Skin of body (tissue), 2 donors: ENCODE measurements around the gene PPP2R2C. TPM values are rescaled to one million over a fixed set of nuclear protein-coding genes. Genes with fewer than 3 reads are reported as not detected.

Source experiments
- DNase-seq: peaks from one replicate; lab custom pipeline; 2025; lab: John Stamatoyannopoulos, UW
- total RNA-seq: library from RNA; depleted of rRNA; stranded (reverse); fragments of >200 nt; gene quantifications from one replicate; pipeline ENCODE4 v1.2.3, GENCODE V29; 2014

The PPP2R2C gene
- total RNA-seq, 1 donor from 2014 or later: 3.0 TPM

DNA sequence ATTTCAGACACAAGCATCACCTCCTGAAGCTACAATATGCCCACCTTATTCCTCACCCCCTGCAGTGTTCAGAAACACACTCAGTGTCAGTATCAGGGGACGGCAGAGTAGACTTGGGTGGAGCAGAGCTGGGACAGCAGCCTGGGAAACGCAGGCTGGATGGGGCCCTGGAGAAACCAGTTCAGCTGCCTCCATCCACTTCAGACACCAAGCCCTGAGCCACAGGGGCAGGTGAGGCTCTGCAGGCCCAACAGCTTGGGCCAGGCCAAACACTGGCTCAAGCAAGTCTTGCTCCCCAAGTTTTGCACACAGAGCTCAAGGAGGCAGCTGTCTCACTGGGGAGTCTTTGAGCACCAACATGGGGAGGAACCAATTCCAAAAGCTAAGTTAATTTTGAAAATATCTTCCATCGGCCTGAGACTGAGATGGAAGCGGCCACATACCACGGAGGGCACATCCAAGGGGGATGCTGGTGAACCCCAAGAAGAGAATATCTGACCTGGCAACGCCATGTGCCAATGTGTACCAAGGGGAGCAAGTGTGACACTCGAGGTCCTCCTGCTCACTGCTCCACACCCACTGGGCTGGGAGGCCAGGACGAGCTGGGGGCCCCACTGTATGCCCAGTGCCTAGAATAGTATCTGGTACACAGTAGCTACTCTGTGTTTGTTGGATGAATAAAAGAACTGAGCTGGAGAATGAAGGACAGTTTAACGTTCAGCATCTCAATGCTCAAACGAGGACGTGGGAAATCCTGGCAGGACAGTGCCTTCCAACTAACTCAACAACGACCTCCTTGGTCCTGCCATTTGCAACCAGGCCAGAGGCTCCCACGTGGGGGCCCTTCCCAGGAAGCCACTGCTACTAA lies 45.6 kb downstream of the PPP2R2C start:
- DNase-seq: no peak

DNA sequence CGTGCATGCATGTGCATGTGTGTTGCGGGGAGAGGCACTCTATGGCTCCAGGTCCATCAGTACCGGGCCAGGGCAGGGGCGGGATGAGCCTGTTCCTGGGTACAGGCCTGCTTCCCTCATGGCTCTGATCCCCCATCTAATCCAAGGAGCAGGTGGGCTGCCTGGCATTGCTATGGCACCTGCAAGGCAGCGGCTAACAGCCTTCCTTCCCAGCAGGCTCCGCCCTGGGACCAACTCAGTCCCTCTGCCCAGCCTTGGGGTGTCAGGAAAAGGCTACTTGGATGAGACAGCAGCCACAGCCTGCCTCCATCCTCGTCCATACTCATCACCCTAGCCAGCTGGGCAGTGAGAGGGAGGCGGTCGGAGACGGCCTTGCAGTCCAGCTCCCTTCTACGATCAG lies 46.5 kb downstream of the PPP2R2C start:
- DNase-seq: no peak

DNA sequence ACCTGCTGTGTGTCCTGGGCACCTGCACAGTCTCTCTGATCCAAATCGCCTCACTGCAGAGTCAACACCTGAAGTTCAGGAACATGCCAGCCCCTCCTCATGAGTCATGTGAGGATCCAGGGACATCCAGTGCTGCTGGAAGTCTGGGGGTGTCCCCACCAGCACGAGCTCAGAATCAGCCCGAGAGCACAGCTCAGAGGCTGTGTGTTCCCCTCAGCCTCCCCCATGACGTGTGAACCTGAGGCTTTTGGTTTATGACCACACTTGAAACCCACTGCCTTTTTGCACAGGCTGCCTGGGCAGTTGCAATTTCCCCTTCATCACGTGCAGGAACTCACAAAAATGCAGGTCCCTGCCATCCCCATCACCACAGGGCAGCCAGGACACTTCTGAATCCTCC lies 47.1 kb downstream of the PPP2R2C start:
- no peak for DNase-seq

DNA sequence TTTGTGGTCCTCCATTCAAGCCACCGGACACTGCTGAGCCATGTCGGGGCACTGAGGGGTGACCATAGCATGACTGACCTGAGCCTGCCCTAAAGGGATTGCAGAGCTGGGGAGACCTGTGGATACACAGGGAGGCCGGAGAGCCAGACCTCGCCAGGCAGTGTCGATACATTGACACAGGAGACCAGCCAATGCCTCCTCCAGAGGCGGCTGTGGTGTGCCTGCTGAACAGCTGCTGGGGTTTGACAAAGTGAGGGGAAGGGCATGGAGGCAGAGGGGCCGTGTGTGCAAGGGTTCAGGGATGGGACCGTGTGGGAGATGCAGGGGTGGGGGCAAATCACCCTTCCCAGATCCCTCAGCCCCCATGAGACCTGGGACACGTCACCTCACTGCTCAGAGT lies 48.0 kb downstream of the PPP2R2C start:
- DNase-seq: no peak

DNA sequence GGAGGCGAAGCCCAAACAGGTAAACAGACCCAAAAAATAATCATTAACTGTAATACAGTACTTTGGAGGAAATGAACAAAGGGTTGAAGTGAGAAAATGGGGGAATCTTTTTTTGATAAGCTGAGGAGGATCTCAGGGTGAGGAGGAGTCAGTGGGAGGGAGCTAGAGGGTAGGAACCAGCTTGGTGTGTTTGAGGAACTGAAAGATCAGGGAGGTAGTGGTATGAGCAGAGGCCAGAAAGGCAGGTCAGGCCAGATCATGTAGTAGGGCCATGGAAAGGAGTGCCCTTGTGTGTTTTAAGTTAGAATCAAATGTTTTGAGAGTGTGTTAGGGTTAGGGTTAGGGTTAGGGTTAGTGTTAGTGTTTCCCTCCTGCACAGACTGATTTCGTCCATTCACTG lies 48.8 kb downstream of the PPP2R2C start:
- no peak for DNase-seq

DNA sequence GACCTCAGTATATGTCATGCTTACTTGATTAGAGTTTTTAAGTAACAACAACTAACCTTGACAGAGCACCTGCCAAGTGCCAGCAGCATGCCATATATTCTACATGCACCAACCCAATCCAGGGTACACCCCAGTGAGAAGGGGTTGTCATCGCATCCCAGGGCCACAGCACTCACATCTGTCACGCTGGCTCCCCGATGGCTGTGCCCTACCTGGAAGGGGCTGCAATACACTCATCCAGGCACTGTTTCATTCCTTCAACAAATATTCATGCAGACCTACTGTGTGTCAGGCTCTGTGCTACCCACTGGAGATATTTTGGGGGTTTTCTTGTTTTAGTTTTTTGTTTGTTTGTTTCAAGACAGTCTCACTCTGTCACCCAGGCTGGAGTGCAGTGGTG lies 49.5 kb downstream of the PPP2R2C start:
- DNase-seq: no peak

DNA sequence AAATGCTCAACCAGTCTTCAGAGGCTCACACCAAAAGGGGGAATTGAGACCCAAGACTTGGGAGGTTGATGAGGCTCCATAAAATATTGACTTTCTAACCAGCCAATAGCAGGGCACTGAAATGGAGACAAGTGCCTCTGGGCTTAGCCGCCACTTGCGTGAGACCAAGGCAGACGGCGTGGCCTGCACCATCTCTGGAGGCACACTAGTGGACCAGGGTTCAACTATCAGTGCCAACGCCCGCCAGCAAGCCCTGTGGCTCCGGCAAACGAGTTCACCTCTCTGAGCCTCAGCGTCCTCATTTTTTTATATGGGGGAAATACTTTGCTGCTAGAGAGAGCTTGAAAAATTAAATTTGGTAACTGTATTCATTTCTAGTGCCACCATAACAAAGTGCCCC lies 50.3 kb downstream of the PPP2R2C start:
- no peak for DNase-seq

DNA sequence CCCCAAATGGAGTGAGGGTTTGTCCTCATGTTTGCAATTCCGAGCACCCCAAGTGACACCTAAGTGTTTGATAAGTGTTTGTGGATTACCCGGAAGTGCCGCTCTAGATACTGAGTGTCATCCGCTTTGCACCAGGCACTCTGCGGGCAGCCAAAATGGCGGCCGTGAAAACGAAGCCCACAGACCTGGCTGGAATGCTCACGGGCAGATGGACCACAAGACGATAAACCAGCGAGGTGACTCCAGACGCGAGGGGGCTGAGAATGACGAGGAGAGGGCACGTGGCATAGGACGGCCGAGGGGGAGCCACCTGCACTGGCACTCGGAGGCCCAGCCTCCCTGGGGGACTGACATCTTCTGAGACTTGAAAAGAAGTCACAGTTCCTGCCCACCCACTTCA lies 51.0 kb downstream of the PPP2R2C start:
- no peak for DNase-seq

DNA sequence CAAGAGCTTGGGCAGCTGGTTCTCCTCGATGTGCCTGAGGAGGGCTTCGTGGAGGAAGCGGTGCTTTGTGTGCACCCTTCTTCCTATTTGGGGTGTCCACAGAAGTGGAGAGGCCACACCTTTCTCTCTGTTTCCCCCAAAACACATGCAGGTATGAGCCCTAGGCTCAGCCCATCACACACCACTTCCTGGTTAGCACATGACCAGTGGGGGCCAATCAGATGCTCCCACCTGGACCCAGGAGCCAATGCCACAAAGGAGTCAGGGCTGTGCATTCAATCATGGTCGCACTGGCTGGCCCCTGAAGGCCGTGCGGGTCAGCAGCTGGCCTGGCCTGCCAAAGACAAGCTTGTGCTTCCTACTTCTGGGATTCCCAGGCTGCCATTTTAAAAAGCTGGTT lies 51.4 kb downstream of the PPP2R2C start:
- DNase-seq: no peak

DNA sequence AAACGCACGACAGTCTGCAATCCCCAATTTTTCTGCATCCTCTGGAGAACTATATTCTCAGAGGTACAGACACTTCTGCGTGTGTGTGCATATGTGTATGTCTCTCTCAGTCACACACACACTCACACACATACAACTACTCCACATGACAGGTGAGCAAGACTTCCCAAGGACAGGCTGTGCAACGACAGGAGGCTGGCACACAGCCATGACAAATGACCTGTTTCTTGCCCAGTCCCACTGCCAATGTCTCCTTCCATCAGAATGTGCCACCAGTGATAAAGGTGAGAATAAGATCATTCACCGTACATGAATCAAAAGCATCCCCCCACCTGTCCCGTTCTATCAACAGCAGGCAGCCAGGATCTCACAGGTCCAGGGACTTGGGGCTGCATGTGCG lies 52.4 kb downstream of the PPP2R2C start:
- no peak for DNase-seq

DNA sequence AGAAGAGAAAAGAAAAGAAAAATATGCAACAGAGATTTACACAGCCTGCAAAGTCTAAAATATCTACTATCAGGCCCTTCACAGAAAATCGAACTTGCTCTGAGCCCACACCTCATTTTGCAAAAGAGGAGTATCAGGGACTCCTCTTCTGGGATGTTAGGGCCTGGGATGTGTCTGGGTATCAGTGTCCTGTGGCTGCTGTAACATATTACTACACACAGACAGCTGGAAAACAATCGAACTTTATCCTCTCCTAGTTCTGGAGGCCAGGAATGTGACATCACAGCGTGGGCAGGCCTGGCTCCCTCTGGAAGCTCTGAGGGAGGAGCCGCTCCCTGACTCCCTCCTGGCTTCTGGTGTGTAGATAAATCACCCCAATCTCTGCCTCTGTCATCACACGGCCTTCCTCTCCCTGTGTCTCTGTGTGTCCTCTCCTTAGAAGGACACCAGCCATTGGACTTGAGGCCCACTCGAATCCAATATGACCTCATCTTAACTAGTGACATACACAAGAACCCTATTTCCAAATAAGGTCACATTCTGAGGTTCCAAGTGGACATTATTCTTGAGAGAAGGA lies 52.9 kb downstream of the PPP2R2C start:
- no peak for DNase-seq

DNA sequence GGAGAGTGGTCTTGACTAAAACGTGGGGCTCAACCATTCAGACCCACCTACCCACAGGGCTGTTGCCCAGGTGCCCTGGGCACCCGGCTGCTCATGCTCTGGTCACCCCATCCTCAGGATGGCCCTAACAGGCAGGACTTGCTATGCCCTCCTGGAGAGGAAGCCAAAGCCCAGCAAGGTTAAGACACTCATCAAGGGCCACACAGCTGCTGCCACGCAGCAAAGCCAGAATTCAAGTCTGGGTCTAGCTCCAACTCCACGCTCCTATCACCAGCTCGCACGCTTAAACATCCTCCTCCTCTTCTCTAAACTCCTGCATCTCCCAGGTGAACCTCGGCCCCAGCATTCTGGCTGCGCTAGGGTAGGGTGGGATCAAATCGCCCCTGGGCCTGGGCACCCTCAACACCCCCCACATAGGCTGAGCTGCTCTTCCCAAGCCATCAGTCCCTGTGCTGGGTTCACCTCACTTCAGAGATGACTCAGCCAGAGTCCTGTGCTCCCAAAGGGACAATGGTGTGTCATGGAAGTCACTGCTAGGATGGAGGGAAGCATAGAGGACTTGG lies 54.1 kb downstream of the PPP2R2C start:
- no peak for DNase-seq

DNA sequence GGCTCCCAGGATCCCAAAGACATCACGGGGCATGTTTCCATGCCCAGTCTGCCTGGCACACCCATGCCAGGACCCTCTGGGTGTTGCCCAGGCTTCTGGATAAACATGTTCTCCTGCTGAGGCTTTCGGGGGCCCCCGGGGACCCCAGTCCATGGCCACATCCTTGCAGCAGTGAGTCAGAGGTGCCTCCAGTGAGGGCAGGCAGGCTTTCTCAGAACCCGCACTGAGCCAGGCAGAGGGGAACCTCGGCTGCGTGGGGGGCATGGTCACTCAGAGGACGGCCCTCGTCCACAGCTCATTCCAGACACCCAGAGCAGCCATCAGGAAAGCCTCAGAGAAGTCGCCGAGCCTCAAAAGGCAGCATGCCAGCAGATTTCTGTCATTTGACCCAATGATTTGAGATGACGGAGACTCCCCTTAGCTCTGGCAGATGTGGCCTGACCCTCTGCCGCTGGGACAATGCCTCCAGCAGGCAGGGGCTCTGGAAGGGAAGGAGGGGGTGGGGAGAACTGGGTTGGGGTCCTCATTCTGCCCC lies 54.8 kb downstream of the PPP2R2C start:
- no peak for DNase-seq

DNA sequence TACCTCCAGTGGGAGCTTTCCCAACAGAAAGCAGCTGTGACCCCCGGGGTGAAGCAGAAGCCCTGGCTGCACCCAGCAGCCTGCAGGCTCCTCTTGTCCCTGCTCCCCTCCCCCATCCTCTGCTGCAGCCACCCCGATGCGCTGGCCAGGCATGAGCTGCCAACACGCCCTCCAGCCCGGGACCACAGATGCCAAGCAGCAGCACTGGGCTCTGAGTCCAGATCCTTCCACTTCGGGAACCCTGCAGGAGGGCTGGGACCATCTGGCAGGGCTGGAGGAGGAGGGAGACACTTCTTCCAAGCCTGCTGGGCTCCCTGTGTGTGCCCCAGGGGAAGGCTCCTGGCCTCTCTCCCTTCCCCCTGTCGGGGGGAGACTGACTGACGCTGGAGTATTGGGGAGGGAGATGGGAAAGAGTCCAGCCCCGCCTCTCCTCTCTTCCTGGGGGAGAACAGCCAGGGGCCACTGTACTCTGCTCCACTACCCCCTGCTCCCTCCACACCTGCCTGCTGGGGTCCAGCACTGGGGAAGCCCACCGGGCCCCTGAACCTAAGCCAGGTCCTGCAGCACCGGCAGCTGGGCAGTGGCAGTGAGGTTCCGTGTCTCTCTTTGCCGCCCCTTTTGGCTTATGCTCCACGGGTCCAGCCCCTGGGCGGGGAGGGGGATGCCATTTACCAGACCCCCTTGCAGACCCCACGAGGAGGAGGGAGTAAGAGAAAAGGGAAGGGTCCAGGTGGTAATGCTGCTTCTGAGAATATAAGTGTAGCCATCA lies 55.7 kb downstream of the PPP2R2C start:
- DNase-seq: no peak

DNA sequence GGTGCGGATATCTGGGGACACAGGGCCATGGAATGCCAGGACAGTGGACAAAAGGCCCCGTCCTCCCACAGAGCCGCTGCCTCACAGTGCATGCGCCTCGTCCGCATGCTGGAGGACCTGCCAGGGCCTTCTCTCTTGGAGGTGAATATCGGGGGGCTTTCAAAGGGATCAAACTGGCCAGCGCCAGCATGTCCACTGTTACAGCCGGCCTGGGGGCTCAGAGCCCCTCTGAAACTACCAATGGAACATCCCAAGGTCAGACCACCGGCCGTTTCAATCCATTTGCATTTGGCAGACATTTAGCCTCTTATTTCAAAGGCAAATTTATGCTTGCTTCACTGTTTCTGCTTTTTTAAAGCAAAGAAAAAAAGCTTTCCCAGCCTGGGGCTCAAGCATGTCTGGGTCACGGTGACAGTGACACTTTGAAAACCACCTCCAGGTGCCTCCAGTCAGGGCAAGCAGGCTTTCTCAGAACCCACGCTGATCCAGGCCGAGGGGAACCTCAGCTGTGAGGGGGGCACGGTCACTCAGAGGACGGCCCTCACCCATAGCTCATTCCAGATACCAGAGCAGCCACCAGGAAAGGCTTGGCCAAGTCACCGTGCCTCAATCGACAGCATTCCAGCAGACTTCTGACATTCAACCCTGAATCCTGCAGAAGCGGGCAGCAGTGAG lies 57.2 kb downstream of the PPP2R2C start:
- DNase-seq: no peak

DNA sequence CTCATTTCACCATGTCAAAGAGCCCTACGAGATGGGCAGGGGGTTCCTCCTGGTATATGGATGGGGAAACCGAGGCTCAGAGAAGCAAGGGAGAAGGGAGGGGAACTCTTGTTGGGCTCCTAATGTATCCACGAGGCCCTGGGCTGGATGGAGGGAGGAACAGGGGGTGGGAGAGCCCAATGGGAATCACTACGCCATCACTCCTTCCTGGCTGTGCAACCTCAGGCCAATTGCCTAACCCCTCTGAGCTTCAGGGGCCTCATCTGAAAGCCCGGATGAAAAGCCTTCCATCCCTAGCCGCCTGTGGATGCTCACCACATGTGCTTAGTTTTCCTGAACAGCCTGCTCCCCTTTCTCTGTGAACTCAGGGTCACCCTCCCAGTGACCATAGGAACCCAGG lies 57.8 kb downstream of the PPP2R2C start:
- DNase-seq: no peak

DNA sequence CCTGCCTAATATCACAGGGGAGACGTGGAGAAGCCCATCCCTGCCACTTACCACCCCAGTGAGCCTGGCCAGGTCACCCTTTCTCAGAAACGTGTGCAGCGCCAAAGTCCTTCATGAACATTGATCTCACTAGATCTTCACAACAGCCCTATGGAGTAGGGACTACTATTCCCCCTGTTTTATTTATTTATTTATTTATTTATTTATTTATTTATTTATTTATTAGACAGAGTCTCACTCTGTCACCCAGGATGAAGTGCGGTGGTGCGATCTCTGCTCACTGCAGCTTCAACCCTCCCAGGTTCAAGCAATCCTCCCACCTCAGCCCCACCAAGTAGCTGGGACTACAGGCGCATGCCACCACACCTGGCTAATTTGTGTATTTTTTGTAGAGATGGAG lies 61.8 kb downstream of the PPP2R2C start:
- DNase-seq: no peak

DNA sequence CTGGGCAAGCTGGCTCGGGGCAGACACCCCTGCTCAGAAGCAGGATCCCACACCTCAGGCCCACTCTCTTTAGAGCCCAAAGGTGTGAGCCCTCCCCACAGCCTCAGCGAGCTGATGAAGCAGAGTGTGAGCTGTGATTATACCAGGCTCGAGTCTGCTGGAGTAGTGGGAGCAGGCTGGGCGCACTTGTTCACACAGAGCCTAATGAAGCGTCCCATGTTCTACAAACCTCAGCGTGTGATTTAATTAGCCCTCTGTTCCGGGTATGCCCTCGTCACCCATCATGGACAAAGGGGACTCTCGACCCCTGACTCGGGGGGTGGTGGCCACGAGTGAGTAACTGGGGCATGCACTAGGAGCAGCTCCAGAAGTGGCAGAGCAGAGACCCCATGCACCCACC lies 62.3 kb downstream of the PPP2R2C start:
- no peak for DNase-seq

DNA sequence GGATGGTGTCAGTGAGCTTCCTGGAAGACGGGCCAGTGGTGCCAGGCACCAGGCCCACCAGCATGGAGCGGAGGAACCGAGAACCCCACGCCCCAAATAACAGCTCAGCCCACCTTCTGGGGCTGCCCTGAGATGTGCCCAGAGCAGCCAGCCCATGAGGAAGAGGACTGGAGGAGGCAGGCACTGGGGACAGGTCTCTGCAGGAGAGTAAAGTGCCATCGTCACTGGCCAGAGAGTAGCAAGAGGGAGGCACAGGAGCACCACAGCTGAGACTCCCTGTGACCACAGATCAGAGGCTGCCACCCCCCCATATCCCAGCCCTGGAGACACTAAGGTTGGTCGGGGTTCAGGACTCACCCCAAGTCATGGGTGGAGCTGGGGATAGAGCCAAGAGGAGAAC lies 63.0 kb downstream of the PPP2R2C start:
- DNase-seq: no peak

DNA sequence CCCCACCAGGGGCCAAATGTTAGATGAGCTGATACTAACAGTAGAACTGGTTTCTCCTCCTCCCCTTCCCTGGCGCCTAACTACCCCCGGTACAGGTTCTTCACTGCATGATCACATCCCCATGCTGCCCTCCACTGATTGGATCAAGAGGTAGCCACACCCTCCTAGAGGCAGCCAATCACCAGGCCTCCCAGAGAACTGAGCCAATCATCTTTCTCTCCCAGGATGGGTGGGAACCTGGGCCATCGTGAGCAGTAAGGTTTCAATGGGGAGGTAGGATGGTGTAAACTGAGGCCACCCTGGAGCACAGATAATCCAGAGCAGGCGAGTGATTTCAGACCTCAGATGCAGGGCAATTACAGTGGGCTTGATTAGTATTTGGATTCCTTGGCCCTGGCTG lies 64.2 kb downstream of the PPP2R2C start:
- no peak for DNase-seq

DNA sequence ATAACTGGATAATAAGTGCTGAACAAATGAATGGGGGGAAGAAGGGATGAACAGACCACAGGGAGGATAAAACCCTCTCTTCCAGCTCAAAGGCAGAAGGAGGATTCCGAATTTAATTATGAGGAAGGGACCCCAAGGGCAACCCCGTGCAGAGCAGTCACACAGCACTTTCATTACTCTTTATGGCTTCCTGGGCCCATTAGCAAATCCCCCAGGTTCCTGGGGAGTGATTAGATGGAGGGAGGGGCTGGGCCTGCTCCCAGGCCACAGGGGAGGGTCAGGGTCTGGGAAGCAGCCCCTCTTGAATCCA lies 67.1 kb downstream of the PPP2R2C start:
- DNase-seq: no peak
